IgD-negative memory B cell (primary cell): Measurements from ENCODE around the gene PPT1. TPM values are rescaled to one million over a fixed set of nuclear protein-coding genes. Genes with fewer than 3 reads are reported as not detected.

Experiments used
- H3K27ac Mint-ChIP-seq, 3 donors: one replicate each; pipeline ENCODE4 v1.8.0; 2020 to 2022; ENCODE audit warnings: mild to moderate bottlenecking in 3 of 3, mixed read lengths in 3 of 3, moderate library complexity in 1 of 3
- H3K27me3 Mint-ChIP-seq: one replicate; pipeline ENCODE4 v1.8.0; 2021; ENCODE audit warnings: mixed read lengths
- H3K36me3 Mint-ChIP-seq: one replicate; pipeline ENCODE4 v1.8.0; 2020; ENCODE audit warnings: mild to moderate bottlenecking, mixed read lengths
- H3K4me1 Mint-ChIP-seq, 3 donors: one replicate each; pipeline ENCODE4 v1.8.0; 2020 to 2022; ENCODE audit warnings: mixed read lengths in 3 of 3, mild to moderate bottlenecking in 1 of 3
- H3K4me3 Mint-ChIP-seq, 4 donors: one replicate each; pipeline ENCODE4 v1.8.0; 2020 to 2022; ENCODE audit warnings: mild to moderate bottlenecking in 4 of 4, mixed read lengths in 4 of 4, moderate library complexity in 3 of 4
- H3K9me3 Mint-ChIP-seq, 3 donors: one replicate each; pipeline ENCODE4 v1.8.0; 2020 to 2021; ENCODE audit warnings: mixed read lengths in 3 of 3, mild to moderate bottlenecking in 1 of 3
- polyA plus RNA-seq: library from polyadenylated mRNA; unstranded; fragments of 300-500 nt; fragmentation: Illumina TruSeq; gene quantifications from one replicate; pipeline ENCODE4 v1.2.3, GENCODE V29; 2021

PPT1 gene
- 107 TPM for polyA plus RNA-seq

- Mint-ChIP-seq H3K36me3 (peaks cover 4% of the 10 kb centered on the region), H3K4me1 (peaks cover 17 to 25% (median 23%) of the 10 kb centered on the region in 3 donors), H3K27me3 (peaks cover 5% of the 10 kb centered on the region), H3K27ac (peak within 1 kb of the TSS; percentile 1 to 98 (median 77)), H3K4me3 (peak within 1 kb of the TSS; percentile 87 to 99 (median 96)), H3K9me3 (peaks cover 2 to 6% (median 2%) of the 10 kb centered on the region in 3 donors)
Observed at GRCh38 chr1:40096977-40097782, at the start of gene PPT1. Gene PPT1, minus strand, starts transcription at chr1:40097252. Its CDS starts 14 bp downstream, at chr1:40097238.

GRCh38 chr1:40143891-40144575, 47.0 kb upstream of the PPT1 start:
- peaks cover 13% of the 10 kb centered on the region for H3K27me3 Mint-ChIP-seq
- no peaks in the 10 kb centered on the region for H3K9me3 Mint-ChIP-seq
- peaks cover 2 to 7% (median 5%) of the 10 kb centered on the region in 3 donors for H3K4me1 Mint-ChIP-seq
- H3K4me3 Mint-ChIP-seq, result no peak overlapping the region
- H3K36me3 Mint-ChIP-seq, result no peaks in the 10 kb centered on the region
- peak overlapping the region in 2 of 3 donors; percentile 33 to 34 for H3K27ac Mint-ChIP-seq

GRCh38 chr1:40141878-40142535, 45.0 kb upstream of the PPT1 start:
- Mint-ChIP-seq H3K27me3 (peaks cover 13% of the 10 kb centered on the region), H3K9me3 (no peaks in the 10 kb centered on the region), H3K27ac (no peak overlapping the region)

GRCh38 chr1:40140211-40140973, 43.3 kb upstream of the PPT1 start:
- Mint-ChIP-seq H3K9me3 (no peaks in the 10 kb centered on the region), H3K4me3 (no peak overlapping the region), H3K27ac (no peak overlapping the region), H3K27me3 (peaks cover 13% of the 10 kb centered on the region), H3K4me1 (peaks cover 2 to 7% (median 5%) of the 10 kb centered on the region in 3 donors), H3K36me3 (no peaks in the 10 kb centered on the region)

More at GRCh38 chr1:40141878-40142535, 45.0 kb upstream of the PPT1 start:
- Mint-ChIP-seq H3K4me3 (no peak overlapping the region), H3K36me3 (no peaks in the 10 kb centered on the region), H3K4me1 (peaks cover 2 to 7% (median 5%) of the 10 kb centered on the region in 3 donors)

- no peak overlapping the region for H3K27ac Mint-ChIP-seq
- H3K4me3 Mint-ChIP-seq, result no peak overlapping the region
- H3K27me3 Mint-ChIP-seq, result peaks cover 4% of the 10 kb centered on the region
- peaks cover 0 to 2% (median 0%) of the 10 kb centered on the region in 3 donors for H3K9me3 Mint-ChIP-seq
- no peaks in the 10 kb centered on the region for H3K36me3 Mint-ChIP-seq
- H3K4me1 Mint-ChIP-seq, result peaks cover 0 to 3% (median 0%) of the 10 kb centered on the region in 3 donors
Observed at GRCh38 chr1:40133839-40134238, 36.8 kb upstream of the PPT1 start.

- Mint-ChIP-seq H3K4me1 (peaks cover 0 to 3% (median 0%) of the 10 kb centered on the region in 3 donors), H3K27me3 (peaks cover 4% of the 10 kb centered on the region), H3K27ac (no peak overlapping the region), H3K9me3 (peaks cover 0 to 2% (median 0%) of the 10 kb centered on the region in 3 donors), H3K36me3 (no peaks in the 10 kb centered on the region), H3K4me3 (peak overlapping the region in 1 of 4 donors; percentile 67)
Observed at GRCh38 chr1:40133312-40133665, 36.2 kb upstream of the PPT1 start.

GRCh38 chr1:40132383-40133311, 35.6 kb upstream of the PPT1 start:
- peaks cover 0 to 2% (median 0%) of the 10 kb centered on the region in 3 donors for H3K9me3 Mint-ChIP-seq
- H3K36me3 Mint-ChIP-seq, result no peaks in the 10 kb centered on the region
- peak overlapping the region in 1 of 4 donors; percentile 67 for H3K4me3 Mint-ChIP-seq
- no peak overlapping the region for H3K27ac Mint-ChIP-seq
- H3K4me1 Mint-ChIP-seq, result peaks cover 0 to 3% (median 0%) of the 10 kb centered on the region in 3 donors
- peaks cover 4% of the 10 kb centered on the region for H3K27me3 Mint-ChIP-seq

GRCh38 chr1:40130892-40131291, 33.8 kb upstream of the PPT1 start:
- H3K36me3 Mint-ChIP-seq, result no peaks in the 10 kb centered on the region
- no peak overlapping the region for H3K4me3 Mint-ChIP-seq
- H3K27me3 Mint-ChIP-seq, result peaks cover 4% of the 10 kb centered on the region
- H3K27ac Mint-ChIP-seq, result no peak overlapping the region
- peaks cover 0 to 3% (median 0%) of the 10 kb centered on the region in 3 donors for H3K4me1 Mint-ChIP-seq
- H3K9me3 Mint-ChIP-seq, result peaks cover 0 to 2% (median 0%) of the 10 kb centered on the region in 3 donors

GRCh38 chr1:40122855-40123254, 25.8 kb upstream of the PPT1 start:
- Mint-ChIP-seq H3K4me3 (no peak overlapping the region), H3K27ac (no peak overlapping the region), H3K36me3 (peaks cover 2% of the 10 kb centered on the region), H3K4me1 (no peaks in the 10 kb centered on the region), H3K9me3 (no peaks in the 10 kb centered on the region), H3K27me3 (peaks cover 4% of the 10 kb centered on the region)

- no peaks in the 10 kb centered on the region for H3K9me3 Mint-ChIP-seq
- H3K36me3 Mint-ChIP-seq, result peaks cover 2% of the 10 kb centered on the region
- H3K27ac Mint-ChIP-seq, result no peak overlapping the region
- H3K4me1 Mint-ChIP-seq, result peaks cover 0 to 1% (median 0%) of the 10 kb centered on the region in 3 donors
- no peak overlapping the region for H3K4me3 Mint-ChIP-seq
- H3K27me3 Mint-ChIP-seq, result peaks cover 7% of the 10 kb centered on the region
Observed at GRCh38 chr1:40120128-40120527, 23.1 kb upstream of the PPT1 start.

- peaks cover 9% of the 10 kb centered on the region for H3K27me3 Mint-ChIP-seq
Observed at GRCh38 chr1:40114400-40114799, 17.3 kb upstream of the PPT1 start.

GRCh38 chr1:40110389-40110788, 13.3 kb upstream of the PPT1 start:
- Mint-ChIP-seq H3K9me3 (peaks cover 7 to 24% (median 22%) of the 10 kb centered on the region in 3 donors), H3K27ac (no peak overlapping the region), H3K27me3 (peaks cover 6% of the 10 kb centered on the region), H3K36me3 (peaks cover 1% of the 10 kb centered on the region), H3K4me3 (no peak overlapping the region), H3K4me1 (no peaks in the 10 kb centered on the region)

More at GRCh38 chr1:40114400-40114799, 17.3 kb upstream of the PPT1 start:
- Mint-ChIP-seq H3K4me3 (no peak overlapping the region), H3K4me1 (peaks cover 0 to 1% (median 0%) of the 10 kb centered on the region in 3 donors), H3K27ac (no peak overlapping the region), H3K9me3 (peaks cover 7 to 21% (median 16%) of the 10 kb centered on the region in 3 donors), H3K36me3 (peaks cover 1% of the 10 kb centered on the region)

- H3K9me3 Mint-ChIP-seq, result peaks cover 5 to 23% (median 13%) of the 10 kb centered on the region in 3 donors
- peaks cover 1% of the 10 kb centered on the region for H3K36me3 Mint-ChIP-seq
- H3K27me3 Mint-ChIP-seq, result no peaks in the 10 kb centered on the region
- no peaks in the 10 kb centered on the region for H3K4me1 Mint-ChIP-seq
- H3K4me3 Mint-ChIP-seq, result no peak overlapping the region
- H3K27ac Mint-ChIP-seq, result peak overlapping the region in 1 of 3 donors; percentile 8
Observed at GRCh38 chr1:40107290-40107959, 10.4 kb upstream of the PPT1 start.
